Fibroblast of skin of right biceps (primary cell): Measurements from ENCODE around the gene DLST.

Experiments
- DNase-seq: peaks from one replicate; pipeline ENCODE4 v3.0.0-alpha.2; 2013

The DLST gene

GRCh38 chr14:74897642-74898041 is 15.9 kb downstream of the DLST start:
- DNase-seq, result no peak

- DNase-seq, result no peak
Measured at GRCh38 chr14:74898083-74898482, 16.4 kb downstream of the DLST start.

DNA sequence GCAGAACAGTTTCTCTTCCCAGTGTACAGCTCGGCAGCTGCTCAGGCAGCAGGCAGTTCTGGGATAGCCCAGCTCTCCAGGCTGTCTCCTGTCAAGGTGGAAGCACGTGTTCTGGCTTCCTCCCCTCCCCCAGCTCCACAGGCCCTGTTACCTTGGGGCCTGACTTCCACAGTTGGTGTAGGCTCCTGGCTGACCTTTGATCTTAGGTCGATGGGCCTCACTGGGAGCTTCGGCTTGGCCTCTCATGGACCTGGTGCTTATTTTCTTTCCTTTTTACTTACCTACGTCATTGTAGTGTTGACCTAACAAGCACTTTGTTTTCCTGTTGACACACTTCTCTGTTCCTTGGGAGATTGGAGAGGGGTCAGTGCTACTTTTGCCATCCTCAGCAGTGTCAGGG is 17.0 kb downstream of the DLST start:
- no peak for DNase-seq

DNA sequence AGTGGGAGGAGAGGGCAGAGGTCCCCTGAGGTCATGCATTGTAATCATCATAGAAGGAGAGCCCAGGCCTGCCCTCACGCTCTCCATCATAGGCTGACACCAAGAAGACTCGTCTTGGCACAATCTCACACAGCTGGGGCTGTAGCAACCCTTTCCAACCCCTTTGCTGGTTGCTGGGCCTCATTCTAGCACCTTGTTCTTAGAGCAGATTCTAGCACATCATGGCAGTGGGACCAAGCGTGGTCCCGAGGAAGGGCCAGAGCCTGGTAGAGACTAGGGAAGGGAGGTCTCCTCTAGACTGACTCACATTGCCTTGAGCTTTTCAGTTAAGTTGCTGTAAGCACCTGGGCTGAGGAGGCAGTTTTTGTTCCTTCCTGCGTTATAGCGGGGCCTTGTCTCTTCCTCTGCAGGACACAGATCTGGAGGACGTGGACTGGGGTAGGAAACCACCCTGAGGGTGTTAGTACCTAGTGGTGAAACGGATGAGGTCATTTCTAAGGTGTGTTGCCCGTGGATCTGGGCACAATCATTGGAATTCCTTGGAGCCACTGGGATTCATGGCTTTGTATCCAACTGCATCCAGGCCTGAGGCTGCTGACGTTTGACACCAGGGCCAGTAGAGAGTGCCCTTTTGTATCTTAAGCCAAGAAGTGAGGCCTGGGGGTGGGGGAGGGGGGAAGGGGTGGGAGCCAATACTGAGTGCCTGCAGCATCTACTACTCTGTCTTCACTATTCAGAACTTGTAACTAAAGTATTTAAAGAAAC is 21.4 kb downstream of the DLST start:
- DNase-seq, result no peak

DNA sequence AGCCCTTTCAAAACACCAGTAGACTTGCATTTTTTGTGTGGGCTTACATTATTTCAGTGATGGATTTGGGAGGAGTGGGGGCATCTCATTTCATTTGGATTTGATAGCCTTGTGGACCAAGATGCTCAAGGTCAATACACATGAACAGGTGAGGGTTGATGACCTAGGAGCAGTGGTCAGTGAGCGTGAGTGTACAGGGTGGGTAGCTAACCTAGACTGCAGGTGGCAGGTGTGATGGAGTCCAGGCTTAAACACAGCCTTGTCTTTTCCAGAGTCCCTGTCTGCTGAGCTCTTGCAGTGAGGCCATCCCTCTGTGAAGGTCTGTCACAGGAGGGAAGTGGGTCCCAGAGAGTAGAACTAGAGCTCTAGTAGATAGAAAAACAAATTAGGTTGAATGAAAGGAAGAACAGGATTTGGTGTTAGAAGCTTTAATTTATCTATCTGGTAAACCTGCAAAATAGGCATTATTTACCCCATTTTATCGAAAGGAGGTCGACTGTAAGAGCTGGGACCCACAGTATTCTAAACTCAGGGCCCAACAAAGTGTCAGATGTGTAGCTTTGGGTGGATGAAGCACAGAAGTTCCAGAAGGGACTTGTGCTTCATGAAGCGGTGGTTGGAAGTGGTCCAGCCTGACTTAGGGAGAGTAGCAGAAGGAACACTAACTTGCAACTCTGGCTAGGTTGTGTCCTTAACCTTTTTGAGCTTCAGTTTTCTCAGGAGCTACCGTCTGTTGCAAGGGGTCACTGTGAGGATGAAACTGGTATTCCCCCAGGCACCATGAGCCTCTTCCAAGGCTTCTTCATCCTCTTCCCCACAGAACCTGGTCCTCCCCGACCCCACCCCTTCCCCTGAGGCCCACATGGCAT is 23.2 kb downstream of the DLST start:
- no peak for DNase-seq

- DNase-seq, result peak; percentile 55
Measured at GRCh38 chr14:74905595-74906142, 24.0 kb downstream of the DLST start.

DNA sequence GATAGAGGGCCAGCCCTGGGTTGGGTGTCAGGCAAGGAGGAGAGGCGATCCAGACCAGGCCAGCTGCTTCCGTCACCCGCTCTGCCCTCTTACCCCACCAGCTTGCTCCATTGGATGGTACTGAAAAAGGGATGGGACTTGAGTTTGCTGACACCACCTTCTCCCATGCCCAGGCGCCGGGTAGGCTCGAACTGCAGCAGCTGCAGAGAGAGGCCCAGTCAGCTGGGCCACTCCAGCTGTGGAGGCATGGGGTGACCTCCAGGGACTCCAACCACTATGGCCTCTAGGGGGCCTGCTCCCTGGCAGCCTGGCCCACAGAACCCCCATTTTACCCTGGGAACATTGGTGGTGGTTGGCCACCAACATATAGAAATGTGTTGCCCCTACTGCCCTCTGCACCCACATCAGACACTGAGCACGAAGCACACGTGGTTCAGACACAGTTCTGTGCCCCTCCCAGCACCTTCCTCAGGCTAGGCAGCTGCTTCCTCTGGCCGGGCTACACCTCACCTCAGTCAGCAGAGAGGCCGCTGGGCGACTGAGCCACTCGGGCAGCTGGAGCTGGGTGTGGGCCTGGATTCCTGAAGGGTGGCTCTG is 25.3 kb downstream of the DLST start:
- no peak for DNase-seq

DNA sequence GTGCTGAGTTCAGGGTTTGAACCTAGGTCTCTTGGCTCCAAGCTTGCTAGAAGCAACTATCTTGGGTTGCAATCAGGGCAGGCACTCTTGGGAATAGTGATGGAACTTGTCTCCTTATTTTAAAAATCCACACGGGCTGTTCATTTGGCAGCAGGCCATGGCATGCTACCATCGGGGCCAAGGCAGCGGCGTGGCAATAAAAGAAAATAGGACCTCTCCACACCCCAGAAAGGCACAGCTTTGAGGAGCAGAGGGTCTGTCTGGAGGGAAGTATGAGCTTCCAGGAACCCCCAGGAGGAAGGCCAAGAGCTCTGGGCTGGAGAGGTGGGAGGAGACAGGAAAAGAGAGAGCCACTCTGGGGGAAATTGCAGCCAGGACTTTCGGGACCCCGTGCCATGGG is 26.0 kb downstream of the DLST start:
- DNase-seq, result no peak

DNA sequence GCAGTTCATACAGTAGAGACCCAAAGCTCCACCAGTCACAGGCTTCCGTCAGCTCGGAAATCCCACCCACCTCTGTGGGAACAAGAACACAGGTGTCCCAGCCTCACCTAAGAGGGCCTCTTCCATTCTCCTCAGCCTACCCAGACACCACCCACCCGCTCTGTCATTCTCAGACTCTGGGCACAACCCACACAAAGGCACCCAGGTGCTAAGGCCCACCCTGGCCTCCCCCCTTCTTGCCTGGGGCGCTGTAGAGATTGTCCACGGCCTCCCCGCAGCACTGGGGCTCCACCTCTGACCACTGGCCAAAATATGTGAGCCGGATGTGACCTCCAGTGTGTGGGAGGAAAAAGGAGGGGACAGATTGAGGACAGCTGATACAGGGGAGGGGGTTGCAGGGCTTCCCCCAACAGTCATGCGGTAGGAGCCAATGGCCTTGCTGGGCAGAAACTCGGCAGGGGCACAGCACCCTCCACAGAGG is 27.2 kb downstream of the DLST start:
- DNase-seq, result no peak

- DNase-seq, result no peak
Measured at GRCh38 chr14:74909501-74909900, 27.8 kb downstream of the DLST start.

GRCh38 chr14:74909911-74910310 is 28.2 kb downstream of the DLST start:
- no peak for DNase-seq

DNA sequence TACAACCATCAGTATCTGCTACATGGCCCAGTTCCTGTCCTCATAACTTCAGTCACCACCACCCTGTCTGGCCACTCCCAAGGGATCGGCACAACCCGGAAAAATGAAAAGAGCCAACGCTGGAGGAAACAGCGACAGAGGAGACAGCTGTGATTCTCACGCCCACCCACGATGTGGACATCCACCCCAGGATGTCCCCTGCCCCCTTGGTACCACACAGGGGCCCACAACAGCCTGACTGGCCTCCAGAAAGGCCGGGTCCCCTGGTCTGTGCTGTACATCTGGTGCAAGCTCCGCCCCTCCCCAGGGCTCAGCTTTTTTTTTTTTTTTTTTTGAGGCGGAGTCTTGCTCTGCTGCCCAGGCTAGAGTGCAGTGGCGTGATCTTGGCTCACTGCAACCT is 28.8 kb downstream of the DLST start:
- DNase-seq, result no peak

GRCh38 chr14:74911221-74911620 is 29.5 kb downstream of the DLST start:
- no peak for DNase-seq

- no peak for DNase-seq
Measured at GRCh38 chr14:74911704-74912103, 30.0 kb downstream of the DLST start.

- DNase-seq, result no peak
Measured at GRCh38 chr14:74912111-74912510, 30.4 kb downstream of the DLST start.

DNA sequence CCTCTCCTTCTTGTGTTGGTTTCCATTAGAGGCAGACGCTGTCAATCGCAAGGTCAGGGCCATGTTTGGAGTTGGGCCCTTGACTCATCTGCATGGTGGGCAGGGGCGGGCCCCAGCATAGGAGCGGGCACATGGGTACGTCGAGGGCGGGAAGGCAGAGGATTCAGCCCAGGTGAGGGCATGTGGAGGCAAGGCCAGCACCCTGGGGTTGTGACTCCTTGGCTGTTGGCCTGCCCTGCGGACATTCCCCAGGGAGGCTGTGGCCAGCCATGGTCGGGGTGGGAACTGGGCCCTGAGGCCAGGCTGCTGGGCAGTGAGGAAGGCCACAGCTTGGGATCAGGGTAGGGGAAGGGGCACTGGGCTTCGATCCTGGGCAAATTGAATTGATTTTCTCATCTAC is 31.1 kb downstream of the DLST start:
- no peak for DNase-seq

DNA sequence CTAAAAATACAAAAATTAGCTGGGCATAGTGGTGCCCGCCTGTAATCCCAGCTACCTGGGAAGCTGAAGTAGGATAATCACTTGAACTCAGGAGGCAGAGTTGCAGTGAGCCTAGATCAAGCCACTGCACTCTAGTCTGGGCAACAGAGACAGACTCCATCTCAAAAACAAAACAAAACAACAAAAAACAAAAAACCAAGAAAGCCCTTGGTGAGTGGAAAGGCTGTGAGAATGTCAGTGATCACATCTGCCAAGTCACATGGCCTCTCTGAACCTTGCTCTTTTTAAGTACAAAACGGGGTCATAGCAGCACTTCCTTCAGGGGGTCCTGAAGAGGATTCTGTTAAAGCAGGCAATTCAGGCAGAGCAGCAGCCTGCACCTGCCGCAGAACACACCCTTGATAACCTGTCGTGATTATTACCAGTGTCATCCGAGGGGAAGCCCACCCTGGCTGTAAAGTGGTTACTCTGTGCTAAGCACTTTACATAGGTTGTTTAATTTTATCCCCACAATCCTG is 31.7 kb downstream of the DLST start:
- DNase-seq, result no peak

DNA sequence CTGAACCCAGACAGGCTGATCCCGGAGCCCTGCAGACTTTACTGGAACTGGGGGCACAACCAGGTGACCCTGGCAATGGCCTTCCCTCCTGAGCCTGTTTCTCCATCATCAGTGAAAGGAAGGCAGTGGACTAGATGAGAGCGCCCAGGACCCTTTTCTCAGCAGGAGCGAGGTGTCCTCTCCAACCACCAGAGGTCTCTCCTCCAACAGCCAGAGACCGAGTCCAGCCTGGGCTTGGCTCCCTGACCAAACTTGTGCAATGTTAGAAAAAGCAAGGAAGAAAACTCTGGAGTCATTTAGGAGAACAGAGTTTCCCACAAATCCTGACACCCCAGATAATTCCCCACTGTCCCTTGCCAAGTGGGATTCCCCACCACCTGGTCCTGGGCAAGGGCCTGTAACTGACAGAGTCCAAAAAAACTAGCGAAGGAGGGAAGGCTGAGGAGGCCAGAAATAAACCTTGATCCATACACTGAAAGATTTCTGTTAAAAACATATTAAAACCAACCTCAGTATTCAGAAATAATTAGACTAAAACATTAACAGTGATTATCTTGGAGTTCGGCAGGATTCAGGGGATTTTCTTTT is 32.4 kb downstream of the DLST start:
- peak; percentile 68 for DNase-seq

- DNase-seq, result no peak
Measured at GRCh38 chr14:74915426-74915825, 33.7 kb downstream of the DLST start.

- no peak for DNase-seq
Measured at GRCh38 chr14:74915826-74916225, 34.1 kb downstream of the DLST start.

DNA sequence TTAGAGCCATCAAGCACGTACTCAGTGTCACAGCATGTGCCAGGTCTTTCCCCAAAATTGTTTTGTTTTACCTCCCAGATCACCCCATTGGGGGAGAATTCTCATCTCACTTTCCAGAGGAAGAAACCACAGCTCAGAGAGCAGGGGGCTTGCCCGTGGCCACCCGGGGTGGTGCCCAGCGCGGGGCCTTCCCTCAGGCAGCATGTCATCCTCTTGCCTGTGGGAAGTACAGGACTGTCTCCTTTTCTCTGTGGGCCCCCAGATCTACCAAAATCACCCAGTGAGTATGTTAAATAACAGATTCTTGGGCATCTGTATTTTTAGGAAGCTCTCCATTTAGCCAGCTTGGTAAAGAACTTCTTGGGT is 35.4 kb downstream of the DLST start:
- no peak for DNase-seq

DNA sequence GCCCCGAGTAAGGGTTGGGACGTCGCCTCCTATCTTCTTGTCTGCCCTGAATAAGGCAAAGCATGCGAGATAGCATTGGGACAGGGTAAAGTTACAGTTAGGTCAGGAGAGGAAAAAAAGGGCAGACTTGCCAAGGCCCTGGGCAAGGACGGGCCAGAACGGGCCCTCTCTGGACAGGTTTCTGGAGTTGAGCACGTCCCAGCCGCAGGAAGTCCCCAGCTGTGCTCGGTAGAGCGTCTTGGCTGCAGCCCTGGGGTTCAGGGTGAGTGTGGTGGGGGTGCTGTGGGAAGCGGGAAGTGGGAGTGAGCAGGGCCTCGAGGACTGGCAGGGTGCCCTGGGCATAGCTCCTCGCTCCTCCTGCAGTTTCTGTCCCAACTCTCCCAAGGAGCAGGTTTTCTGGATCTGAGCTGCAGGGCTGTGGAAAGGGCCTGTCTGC is 35.9 kb downstream of the DLST start:
- no peak for DNase-seq

DNA sequence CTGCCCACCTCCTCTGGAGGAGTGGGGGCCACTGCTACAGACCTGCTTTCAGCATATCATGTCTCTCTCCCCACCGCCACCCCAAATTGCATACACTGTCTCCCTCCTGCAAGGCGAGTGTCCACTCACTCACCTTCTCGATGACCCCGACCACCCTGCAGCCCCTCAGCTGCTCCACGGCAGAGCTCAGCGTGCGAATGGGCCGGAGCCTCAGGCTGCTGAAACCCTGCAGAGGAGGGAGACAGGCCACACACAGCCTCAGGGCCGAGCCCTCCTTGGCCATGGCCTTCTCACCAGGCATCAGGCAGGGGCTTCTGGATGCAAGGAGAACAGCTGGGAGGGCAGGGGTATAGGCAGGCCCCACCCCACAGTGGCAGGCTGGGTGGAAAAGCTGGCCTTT is 36.7 kb downstream of the DLST start:
- no peak for DNase-seq
